Trophoblast cell (in vitro differentiated cells and primary cell): ENCODE data around the gene RBFOX2.

ENCODE experiments used
- DNase-seq, 2 donors: peaks; one replicate each; pipeline ENCODE4 v3.0.0-alpha.2; 2016
- H2AFZ ChIP-seq: 2 replicates; pipeline ENCODE4 v1.6.1; 2013; ENCODE audit warnings: low read length, moderate library complexity, mild to moderate bottlenecking; ENCODE audit not compliant: insufficient read depth, poor library complexity
- H2AK5ac ChIP-seq: 2 replicates; pipeline ENCODE4 v1.6.1; 2013; ENCODE audit warnings: mild to moderate bottlenecking, low read length
- H2BK120ac ChIP-seq: 2 replicates; pipeline ENCODE4 v1.6.1; 2013; ENCODE audit warnings: low read length, mild to moderate bottlenecking, moderate library complexity; ENCODE audit not compliant: insufficient read depth, poor library complexity
- H2BK12ac ChIP-seq: 2 replicates; pipeline ENCODE4 v1.6.1; 2013; ENCODE audit warnings: mild to moderate bottlenecking, low read length, moderate library complexity
- H2BK5ac ChIP-seq: 2 replicates; pipeline ENCODE4 v1.6.1; 2013; ENCODE audit warnings: low read length, low read depth, moderate library complexity, mild to moderate bottlenecking; ENCODE audit not compliant: poor library complexity
- H3K14ac ChIP-seq: 2 replicates; pipeline ENCODE4 v1.6.1; 2013; ENCODE audit warnings: mild to moderate bottlenecking, low read length
- H3K18ac ChIP-seq: 2 replicates; pipeline ENCODE4 v1.6.1; 2013; ENCODE audit warnings: mild to moderate bottlenecking, low read length
- H3K23ac ChIP-seq: 2 replicates; pipeline ENCODE4 v1.6.1; 2013; ENCODE audit warnings: low read length
- H3K27ac ChIP-seq: 2 replicates; pipeline ENCODE4 v1.5.1; 2013; ENCODE audit warnings: low read depth, mild to moderate bottlenecking, inconsistent platforms, low read length, moderate library complexity
- H3K27me3 ChIP-seq: 2 replicates; pipeline ENCODE4 v1.6.1; 2013; ENCODE audit warnings: inconsistent platforms, mild to moderate bottlenecking, low read length, moderate library complexity; ENCODE audit not compliant: insufficient read depth
- H3K36me3 ChIP-seq, 2 experiments: 1 replicate in 1 of 2; 2 replicates in 1 of 2; pipeline ENCODE4 v1.6.1; 2013; ENCODE audit warnings: low read length in 2 of 2, mild to moderate bottlenecking in 2 of 2, moderate library complexity in 1 of 2; ENCODE audit not compliant: insufficient read depth in 2 of 2, control insufficient read depth in 1 of 2
- H3K4ac ChIP-seq: 2 replicates; pipeline ENCODE4 v1.6.1; 2013; ENCODE audit warnings: low read depth, mild to moderate bottlenecking, low read length, moderate library complexity
- H3K4me1 ChIP-seq, 2 experiments: 1 replicate in 1 of 2; 2 replicates in 1 of 2; pipeline ENCODE4 v1.6.1; 2013; ENCODE audit warnings: low read length in 2 of 2, mild to moderate bottlenecking in 2 of 2, moderate library complexity in 1 of 2; ENCODE audit not compliant: insufficient read depth in 2 of 2, control insufficient read depth in 1 of 2
- H3K4me2 ChIP-seq: 2 replicates; pipeline ENCODE4 v1.6.1; 2013; ENCODE audit warnings: inconsistent platforms, mild to moderate bottlenecking, low read length, moderate library complexity
- H3K4me3 ChIP-seq: 2 replicates; pipeline ENCODE4 v1.5.1; 2013; ENCODE audit warnings: mild to moderate bottlenecking, low read depth, low read length, inconsistent platforms
- H3K79me1 ChIP-seq: one replicate; pipeline ENCODE4 v1.6.1; 2013; ENCODE audit warnings: low read length
- H3K79me2 ChIP-seq: 2 replicates; pipeline ENCODE4 v1.6.1; 2013; ENCODE audit warnings: low read length, mild to moderate bottlenecking; ENCODE audit not compliant: control insufficient read depth, insufficient read depth, poor library complexity
- H3K9ac ChIP-seq: 2 replicates; pipeline ENCODE4 v1.6.1; 2013; ENCODE audit warnings: mild to moderate bottlenecking, low read length
- H3K9me3 ChIP-seq: 2 replicates; pipeline ENCODE4 v1.6.1; 2013; ENCODE audit warnings: low read depth, mild to moderate bottlenecking, control low read depth, inconsistent platforms, low read length; ENCODE audit not compliant: insufficient read depth
- H4K12ac ChIP-seq: 2 replicates; pipeline ENCODE4 v1.6.1; 2013; ENCODE audit warnings: low read depth, mild to moderate bottlenecking, low read length, moderate library complexity
- H4K8ac ChIP-seq: 2 replicates; pipeline ENCODE4 v1.6.1; 2013; ENCODE audit warnings: low read depth, mild to moderate bottlenecking, low read length, moderate library complexity
- H4K91ac ChIP-seq: one replicate; pipeline ENCODE4 v1.6.1; 2013; ENCODE audit warnings: low read depth, mild to moderate bottlenecking, low read length, moderate library complexity
- WGBS: extraction: QIAGEN DNeasy Blood & Tissue Kit; methylation state at CpG from one replicate; pipeline ENCODE4 v1.1.7; 2013; ENCODE audit warnings: missing lambda C conversion rate; ENCODE audit not compliant: insufficient read length, insufficient coverage; ENCODE audit errors: extremely low coverage; 5-methylcytosine and 5-hydroxymethylcytosine counted together

Gene RBFOX2

GRCh38 chr22:35783943-35784614 is 244.5 kb downstream of the RBFOX2 start:
- H4K91ac ChIP-seq = no peak overlapping the region
- no peak overlapping the region for H2BK12ac ChIP-seq
- H2AK5ac ChIP-seq = no peak overlapping the region
- no peak overlapping the region for H2AFZ ChIP-seq
- peaks cover 4 to 6% of the 10 kb centered on the region in 2 experiments for H3K4me1 ChIP-seq
- no peak overlapping the region for H2BK5ac ChIP-seq
- peak overlapping the region; percentile 30 for H3K18ac ChIP-seq
- H3K9ac ChIP-seq = no peak overlapping the region
- no peak overlapping the region for H2BK120ac ChIP-seq
- H3K9me3 ChIP-seq = peaks cover 2% of the 10 kb centered on the region
- no CpG with 5 or more reads among the region's 11 CpGs for WGBS
- H3K4me2 ChIP-seq = no peak overlapping the region
- no peak overlapping the region for H3K14ac ChIP-seq
- H3K79me1 ChIP-seq = no peaks in the 10 kb centered on the region
- no peak overlapping the region for H3K4ac ChIP-seq
- no peaks in the 10 kb centered on the region for H3K27me3 ChIP-seq
- no peaks in the 10 kb centered on the region for H3K79me2 ChIP-seq
- H3K36me3 ChIP-seq = peaks cover 9% of the 10 kb centered on the region in 2 experiments
- DNase-seq = peak; percentile 71 to 73
- H4K12ac ChIP-seq = no peak overlapping the region
- H3K4me3 ChIP-seq = no peak overlapping the region
- no peak overlapping the region for H4K8ac ChIP-seq
- H3K27ac ChIP-seq = no peak overlapping the region
- H3K23ac ChIP-seq = no peak overlapping the region

DNA sequence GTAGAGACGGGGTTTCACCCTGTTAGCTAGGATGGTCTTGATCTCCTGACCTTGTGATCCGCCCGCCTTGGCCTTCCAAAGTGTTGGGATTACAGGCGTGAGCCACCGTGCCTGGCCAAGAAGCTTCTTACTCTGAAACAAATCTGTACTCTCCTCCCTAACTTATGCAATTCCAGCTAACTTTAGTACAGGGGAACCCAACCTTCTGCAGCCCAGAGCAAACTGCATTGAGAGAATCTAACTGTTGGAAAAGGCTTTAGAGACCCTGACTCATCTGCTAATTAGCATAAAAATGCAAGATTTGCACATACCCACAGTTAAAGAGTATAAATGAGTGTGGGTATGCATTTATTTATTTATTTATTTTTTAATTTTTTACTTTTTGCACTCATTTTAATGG is 246.1 kb downstream of the RBFOX2 start:
- Histone ChIP-seq H4K91ac (no peak overlapping the region), H3K27ac (no peak overlapping the region), H3K4me1 (peaks cover 4 to 6% of the 10 kb centered on the region in 2 experiments), H3K9ac (no peak overlapping the region), H3K27me3 (no peaks in the 10 kb centered on the region), H4K12ac (no peak overlapping the region), H3K36me3 (peaks cover 8 to 9% of the 10 kb centered on the region in 2 experiments), H2AFZ (no peak overlapping the region), H3K4me3 (no peak overlapping the region), H4K8ac (no peak overlapping the region), H3K9me3 (peaks cover 2% of the 10 kb centered on the region), H3K79me1 (no peaks in the 10 kb centered on the region), H3K23ac (no peak overlapping the region), H3K18ac (no peak overlapping the region), H3K14ac (no peak overlapping the region), H2BK12ac (no peak overlapping the region), H3K79me2 (no peaks in the 10 kb centered on the region), H3K4me2 (no peak overlapping the region), H3K4ac (no peak overlapping the region), H2BK5ac (no peak overlapping the region), H2AK5ac (no peak overlapping the region), H2BK120ac (no peak overlapping the region)
- no CpG with 5 or more reads among the region's 5 CpGs for WGBS
- DNase-seq = no peak

- H4K12ac ChIP-seq = no peak overlapping the region
- no peak overlapping the region for H2BK12ac ChIP-seq
- H3K79me2 ChIP-seq = no peaks in the 10 kb centered on the region
- WGBS = no CpG with 5 or more reads among the region's 3 CpGs
- H3K4me1 ChIP-seq = peaks cover 4 to 6% of the 10 kb centered on the region in 2 experiments
- no peak for DNase-seq
- H2AK5ac ChIP-seq = no peak overlapping the region
- H3K23ac ChIP-seq = no peak overlapping the region
- no peak overlapping the region for H3K14ac ChIP-seq
- no peak overlapping the region for H4K91ac ChIP-seq
- H2AFZ ChIP-seq = no peak overlapping the region
- peaks cover 8 to 9% of the 10 kb centered on the region in 2 experiments for H3K36me3 ChIP-seq
- H3K27me3 ChIP-seq = no peaks in the 10 kb centered on the region
- no peak overlapping the region for H3K27ac ChIP-seq
- no peak overlapping the region for H3K4ac ChIP-seq
- H2BK120ac ChIP-seq = no peak overlapping the region
- no peaks in the 10 kb centered on the region for H3K79me1 ChIP-seq
- peaks cover 2% of the 10 kb centered on the region for H3K9me3 ChIP-seq
- no peak overlapping the region for H3K9ac ChIP-seq
- H3K4me2 ChIP-seq = no peak overlapping the region
- H4K8ac ChIP-seq = no peak overlapping the region
- H2BK5ac ChIP-seq = no peak overlapping the region
- H3K4me3 ChIP-seq = no peak overlapping the region
- no peak overlapping the region for H3K18ac ChIP-seq
These were observed 246.7 kb downstream of the RBFOX2 start for GRCh38 chr22:35781898-35782297.

- Histone ChIP-seq H3K79me1 (no peaks in the 10 kb centered on the region), H2AK5ac (no peak overlapping the region), H3K18ac (no peak overlapping the region), H3K27ac (no peak overlapping the region), H3K79me2 (no peaks in the 10 kb centered on the region), H3K23ac (no peak overlapping the region), H3K27me3 (no peaks in the 10 kb centered on the region), H2AFZ (no peak overlapping the region), H4K12ac (no peak overlapping the region), H2BK5ac (no peak overlapping the region), H3K14ac (no peak overlapping the region), H4K91ac (no peak overlapping the region), H3K9ac (no peak overlapping the region), H3K4me1 (no peaks in the 10 kb centered on the region), H3K4ac (no peak overlapping the region), H4K8ac (no peak overlapping the region), H2BK120ac (no peak overlapping the region), H2BK12ac (no peak overlapping the region), H3K4me2 (no peak overlapping the region), H3K36me3 (peaks cover 2 to 5% of the 10 kb centered on the region in 2 experiments), H3K9me3 (no peaks in the 10 kb centered on the region), H3K4me3 (no peak overlapping the region)
- no CpG with 5 or more reads among the region's 4 CpGs for WGBS
- peak in 1 of 2 donors; percentile 60 for DNase-seq
These were observed 251.2 kb downstream of the RBFOX2 start for GRCh38 chr22:35777335-35777975.
